Thyroid gland (tissue), 4 donors: ENCODE data around the gene WIPF3. TPM values are rescaled to one million over a fixed set of nuclear protein-coding genes. Genes with fewer than 3 reads are reported as not detected.
"Not testable (repeated sequence)": the region's sequence is repeated elsewhere in the genome, so short reads cannot be mapped to it uniquely, and the experiment has no call there.

Source experiments
- DNase-seq, 2 donors: peaks; one replicate each; pipeline ENCODE4 v3.0.0-alpha.2; 2019
- H3K27ac ChIP-seq, 3 donors: fragments of 200-600 bp; sonication (generic); 1 replicate in 2 of 3; 2 replicates in 1 of 3; pipeline ENCODE4 v1.5.1; 2016 to 2019; ENCODE audit warnings: mild to moderate bottlenecking in 1 of 3, moderate library complexity in 1 of 3
- H3K27me3 ChIP-seq: fragments of 200-600 bp; sonication (generic); one replicate; pipeline ENCODE4 v1.5.1; 2019
- H3K36me3 ChIP-seq, 2 donors: fragments of 200-600 bp; sonication (generic); one replicate each; pipeline ENCODE4 v1.5.1; 2016 to 2019
- H3K4me1 ChIP-seq, 2 donors: fragments of 200-600 bp; sonication (generic); one replicate each; pipeline ENCODE4 v1.5.1; 2017 to 2019
- H3K4me3 ChIP-seq, 3 donors: fragments of 200-600 bp; sonication (generic); replicated peaks in 1 of 3; 1 replicate in 2 of 3; 2 replicates in 1 of 3; pipeline ENCODE4 v1.5.1; 2016; ENCODE audit warnings: mild to moderate bottlenecking in 1 of 3
- H3K9me3 ChIP-seq: fragments of 200-600 bp; sonication (generic); one replicate; pipeline ENCODE4 v1.5.1; 2017
- CTCF ChIP-seq, 6 experiments: fragments of 200-600 bp in 3 of 6; fragments of 450-650 bp in 3 of 6; sonication (generic) in 3 of 6; IDR thresholded peaks; one replicate each; pipeline ENCODE4 v1.5.1; 2016 to 2019; ENCODE audit warnings: antibody characterized with exemption in 6 of 6, mild to moderate bottlenecking in 2 of 6, inconsistent platforms in 1 of 6, moderate library complexity in 1 of 6
- POLR2A ChIP-seq, 2 donors: fragments of 450-650 bp; IDR thresholded peaks; one replicate each; pipeline ENCODE4 v1.6.1; 2017; ENCODE audit warnings: antibody characterized with exemption in 2 of 2, mild to moderate bottlenecking in 2 of 2, moderate library complexity in 1 of 2
- WGBS, 2 donors: methylation state at CpG; one replicate each; pipeline ENCODE4 v1.1.5; 2017; 5-methylcytosine and 5-hydroxymethylcytosine counted together
- intact Hi-C: fragments of 100-400 bp; cut with DNase I; formaldehyde crosslinking; loops from one replicate; pipeline ENCODE4 v1.15.1; 2023
- total RNA-seq, 4 donors: library from RNA; depleted of rRNA; stranded (reverse); fragments of >200 nt; gene quantifications; one replicate each; pipeline ENCODE4 v1.2.3, GENCODE V29; 2016

The WIPF3 gene
- total RNA-seq, 4 donors from 2014 or later, result 0.22 to 1.2 (median 0.70) TPM

GRCh38 chr7:29885626-29886025 lies 79.3 kb downstream of the WIPF3 start:
- TF ChIP-seq POLR2A (IDR thresholded peaks at IDR 0.05) (no peak), CTCF (IDR thresholded peaks at IDR 0.05) (no peak)
- Histone ChIP-seq H3K4me3 (no peak overlapping the region), H3K9me3 (no peaks in the 10 kb centered on the region), H3K27ac (no peak overlapping the region), H3K27me3 (no peaks in the 10 kb centered on the region), H3K4me1 (peaks cover 6 to 8% of the 10 kb centered on the region in 2 donors), H3K36me3 (no peaks in the 10 kb centered on the region)
- DNase-seq, result no peak
- WGBS, 2 donors, result 92% methylated on average over 3 of the region's 3 CpGs
- intact Hi-C loops, result no loop called here

- TF ChIP-seq POLR2A (IDR thresholded peaks at IDR 0.05), result no peak
- no peak for TF ChIP-seq CTCF (IDR thresholded peaks at IDR 0.05)
- Histone ChIP-seq H3K4me1 (peaks cover 6 to 8% of the 10 kb centered on the region in 2 donors), H3K27me3 (no peaks in the 10 kb centered on the region), H3K9me3 (no peaks in the 10 kb centered on the region), H3K36me3 (no peaks in the 10 kb centered on the region), H3K27ac (no peak overlapping the region), H3K4me3 (no peak overlapping the region)
- whole genome bisulfite sequencing, 2 donors, result 94 to 98% methylated on average over 2 of the region's 2 CpGs
- no peak for DNase-seq
- intact Hi-C loops, result no loop called here
Observed at GRCh38 chr7:29886827-29887226, 80.5 kb downstream of the WIPF3 start.

- H3K36me3 ChIP-seq, result no peaks in the 10 kb centered on the region
- WGBS, 2 donors, result 89 to 93% methylated on average over 7 of the region's 7 CpGs
- H3K27me3 ChIP-seq, result no peaks in the 10 kb centered on the region
- no peak overlapping the region for H3K4me3 ChIP-seq
- no peaks in the 10 kb centered on the region for H3K9me3 ChIP-seq
- no peak overlapping the region for H3K27ac ChIP-seq
- intact Hi-C loops, result no loop called here
- no peak for TF ChIP-seq CTCF (IDR thresholded peaks at IDR 0.05)
- no peak for TF ChIP-seq POLR2A (IDR thresholded peaks at IDR 0.05)
- peaks cover 6 to 8% of the 10 kb centered on the region in 2 donors for H3K4me1 ChIP-seq
- no peak for DNase-seq
Observed at GRCh38 chr7:29888006-29888405, 81.7 kb downstream of the WIPF3 start.

GRCh38 chr7:29889288-29889687 lies 83.0 kb downstream of the WIPF3 start:
- TF ChIP-seq CTCF (IDR thresholded peaks at IDR 0.05), result no peak
- no peak for TF ChIP-seq POLR2A (IDR thresholded peaks at IDR 0.05)
- Histone ChIP-seq H3K9me3 (no peaks in the 10 kb centered on the region), H3K27ac (no peak overlapping the region), H3K27me3 (no peaks in the 10 kb centered on the region), H3K36me3 (no peaks in the 10 kb centered on the region), H3K4me3 (no peak overlapping the region), H3K4me1 (peaks cover 0 to 4% of the 10 kb centered on the region in 2 donors)
- intact Hi-C loops, result no loop called here
- 94% methylated on average over 5 of the region's 5 CpGs for WGBS, 2 donors
- no peak for DNase-seq

GRCh38 chr7:29890251-29890650 lies 83.9 kb downstream of the WIPF3 start:
- Histone ChIP-seq H3K27me3 (no peaks in the 10 kb centered on the region), H3K4me1 (no peaks in the 10 kb centered on the region), H3K36me3 (no peaks in the 10 kb centered on the region), H3K4me3 (no peak overlapping the region), H3K9me3 (no peaks in the 10 kb centered on the region), H3K27ac (no peak overlapping the region)
- DNase-seq, result no peak
- TF ChIP-seq CTCF (IDR thresholded peaks at IDR 0.05) (no peak), POLR2A (IDR thresholded peaks at IDR 0.05) (no peak)
- intact Hi-C loops, result no loop called here
- WGBS, 2 donors, result 92 to 93% methylated on average over 4 of the region's 4 CpGs

GRCh38 chr7:29890786-29891185 lies 84.5 kb downstream of the WIPF3 start:
- H3K36me3 ChIP-seq, DNase-seq, intact Hi-C loops, H3K27me3 ChIP-seq, H3K4me3 ChIP-seq, H3K4me1 ChIP-seq, H3K9me3 ChIP-seq, H3K27ac ChIP-seq: not testable (repeated sequence)
- 90% methylated on average over 2 of the region's 14 CpGs; no CpG with 5 or more reads in 1 of the 2 donors for WGBS, 2 donors
